Large intestine (tissue), 3 donors: Measurements from ENCODE around the gene GLIPR1. TPM values are rescaled to one million over a fixed set of nuclear protein-coding genes. Genes with fewer than 3 reads are reported as not detected.
"Not testable (repeated sequence)": the region's sequence is repeated elsewhere in the genome, so short reads cannot be mapped to it uniquely, and the experiment has no call there.

ENCODE experiments used
- DNase-seq, 2 donors: peaks; one replicate each; pipeline versions ENCODE4 v3.0.0 to v3.0.0-alpha.2; 2013
- H3K27ac ChIP-seq: one replicate; pipeline ENCODE4 v1.5.1; 2013; ENCODE audit warnings: low read length
- H3K27me3 ChIP-seq: 2 replicates; pipeline ENCODE4 v1.6.1; 2013; ENCODE audit warnings: low read length; ENCODE audit not compliant: control insufficient read depth, insufficient read depth
- H3K36me3 ChIP-seq: 2 replicates; pipeline ENCODE4 v1.6.1; 2013; ENCODE audit warnings: low read length; ENCODE audit not compliant: control insufficient read depth, insufficient read depth
- H3K4me1 ChIP-seq: one replicate; pipeline ENCODE4 v1.6.1; 2013; ENCODE audit warnings: low read length; ENCODE audit not compliant: control insufficient read depth, insufficient read depth
- H3K4me3 ChIP-seq: one replicate; pipeline ENCODE4 v1.5.1; 2013; ENCODE audit warnings: low read length
- H3K9me3 ChIP-seq: one replicate; pipeline ENCODE4 v1.6.1; 2013; ENCODE audit warnings: mild to moderate bottlenecking, low read depth, low read length, moderate library complexity; ENCODE audit not compliant: control insufficient read depth
- WGBS: methylation state at CpG from one replicate; pipeline ENCODE4 v1.1.5; 2013; ENCODE audit warnings: low lambda C conversion rate; ENCODE audit not compliant: insufficient coverage; 5-methylcytosine and 5-hydroxymethylcytosine counted together
- polyA plus RNA-seq: library from polyadenylated mRNA; unstranded; fragments of 120-200 nt; gene quantifications from one replicate; pipeline ENCODE4 v1.2.1, GENCODE V29; 2013

GLIPR1 gene
- polyA plus RNA-seq, 1 donor, result 14.1 TPM

DNA sequence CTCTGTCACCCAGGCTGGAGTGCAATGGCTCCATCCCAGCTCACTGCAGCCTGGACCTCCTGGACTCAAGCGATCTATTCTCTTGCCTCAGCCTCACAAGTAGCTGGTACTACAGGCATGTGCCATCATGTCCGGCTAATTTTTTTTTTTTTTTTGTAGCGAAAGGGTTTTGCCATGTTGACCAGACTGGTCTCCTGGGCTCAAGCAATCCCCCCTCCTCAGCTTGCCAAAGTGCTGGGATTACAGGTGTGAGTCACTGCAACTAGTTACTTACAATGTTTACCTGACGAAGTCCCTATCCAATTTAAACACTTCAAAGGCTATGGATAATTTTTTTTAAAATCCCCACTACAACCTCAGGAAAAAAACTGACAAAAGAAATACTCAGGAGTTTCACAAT lies 29.1 kb downstream of the GLIPR1 start:
- no peak overlapping the region for H3K4me3 ChIP-seq
- H3K27ac ChIP-seq, result no peak overlapping the region
- H3K4me1 ChIP-seq, result peaks cover 7% of the 10 kb centered on the region
- DNase-seq, result no peak
- no peaks in the 10 kb centered on the region for H3K27me3 ChIP-seq
- no CpG with 5 or more reads among the region's 4 CpGs for WGBS
- H3K9me3 ChIP-seq, result no peaks in the 10 kb centered on the region
- peaks cover 8% of the 10 kb centered on the region for H3K36me3 ChIP-seq

DNA sequence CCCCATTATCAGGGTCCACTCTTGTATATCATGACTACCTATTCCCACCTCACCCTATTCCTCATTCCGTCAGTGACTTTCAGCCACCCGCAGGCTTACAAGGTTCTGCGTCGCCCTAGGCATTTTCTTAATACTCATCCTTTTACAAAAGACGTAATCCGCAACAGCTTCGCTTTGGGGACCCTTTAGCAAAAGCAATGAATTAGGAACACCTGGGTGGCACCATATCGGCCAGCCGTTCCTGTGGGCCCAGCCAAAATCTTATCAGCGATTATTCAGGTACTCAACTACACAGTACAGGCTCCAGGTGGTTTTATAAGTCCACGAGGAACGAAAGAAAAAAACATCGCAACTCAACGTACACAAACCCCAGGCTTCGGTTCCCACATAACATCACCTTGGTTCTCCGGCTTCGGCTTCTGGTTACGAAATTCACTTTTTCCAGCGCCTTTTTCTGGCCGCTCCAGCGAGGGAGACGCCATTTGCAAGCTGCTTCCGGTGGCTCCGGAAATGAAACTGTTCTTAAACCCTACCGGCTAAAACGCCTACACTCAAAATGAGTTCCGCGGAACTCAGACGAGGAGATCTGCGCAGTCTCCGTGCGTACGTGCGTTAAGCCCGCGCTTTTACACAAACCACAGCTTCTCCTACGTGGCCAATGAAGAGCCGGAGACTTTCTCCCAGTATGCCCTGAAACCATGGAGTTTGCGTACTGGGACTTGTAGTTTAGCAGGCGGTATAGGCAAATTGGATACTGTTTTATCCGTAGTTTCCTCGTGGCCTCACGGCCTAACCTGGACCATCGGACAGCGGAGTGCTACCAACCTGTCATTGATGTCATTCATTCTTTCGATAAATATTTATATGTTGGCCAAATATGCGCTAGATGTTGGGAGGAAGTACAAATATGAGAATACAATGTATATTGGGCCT lies 30.8 kb downstream of the GLIPR1 start, which contains the start of gene KRR1:
Gene KRR1 (minus strand): TSS at position 494 of the 933 bp plus-strand sequence. CDS start 12 bp downstream, at position 482.
- Histone ChIP-seq H3K4me1 (peaks cover 7% of the 10 kb centered on the region), H3K4me3 (peak within 1 kb of the TSS; percentile 79), H3K27ac (peak within 1 kb of the TSS; percentile 46), H3K36me3 (no peaks in the 10 kb centered on the region), H3K9me3 (no peaks in the 10 kb centered on the region), H3K27me3 (no peaks in the 10 kb centered on the region)
- peak; percentile 98 to 99 for DNase-seq
- 17% methylated on average over 4 of the region's 47 CpGs for WGBS

DNA sequence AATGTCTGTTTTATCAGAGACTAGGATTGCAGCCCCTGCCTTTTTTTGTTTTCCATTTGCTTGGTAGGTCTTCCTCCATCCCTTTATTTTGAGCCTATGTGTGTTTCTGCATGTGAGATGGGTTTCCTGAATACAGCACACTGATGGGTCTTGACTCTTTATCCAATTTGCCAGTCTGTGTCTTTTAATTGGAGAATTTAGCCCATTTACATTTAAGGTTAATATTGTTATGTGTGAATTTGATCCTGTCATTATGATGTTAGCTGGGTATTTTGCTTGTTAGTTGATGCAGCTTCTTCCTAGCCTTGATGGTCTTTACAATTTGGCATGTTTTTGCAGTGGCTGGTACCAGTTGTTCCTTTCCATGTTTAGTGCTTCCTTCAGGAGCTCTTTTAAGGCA lies 40.7 kb downstream of the GLIPR1 start:
- H3K27me3 ChIP-seq, H3K36me3 ChIP-seq, H3K4me3 ChIP-seq, DNase-seq, H3K4me1 ChIP-seq, H3K27ac ChIP-seq, H3K9me3 ChIP-seq: not testable (repeated sequence)

DNA sequence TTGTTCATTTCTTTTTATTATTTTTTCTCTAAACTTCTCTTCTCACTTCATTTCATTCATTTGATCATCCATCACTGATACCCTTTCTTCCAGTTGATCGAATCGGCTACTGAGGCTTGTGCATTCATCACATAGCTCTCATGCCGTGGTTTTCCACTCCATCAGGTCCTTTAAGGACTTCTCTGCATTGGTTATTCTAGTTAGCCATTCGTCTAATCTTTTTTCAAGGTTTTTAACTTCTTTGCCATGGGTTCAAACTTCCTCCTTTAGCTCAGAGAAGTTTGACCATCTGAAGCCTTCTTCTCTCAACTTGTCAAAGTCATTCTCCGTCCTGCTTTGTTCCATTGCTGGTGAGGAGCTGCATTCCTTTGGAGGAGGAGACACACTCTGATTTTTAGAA lies 41.6 kb downstream of the GLIPR1 start:
- H3K4me1 ChIP-seq, H3K27me3 ChIP-seq, H3K4me3 ChIP-seq, H3K27ac ChIP-seq, DNase-seq, H3K36me3 ChIP-seq, H3K9me3 ChIP-seq: not testable (repeated sequence)
- WGBS, result 100% methylated on average over 3 of the region's 5 CpGs

DNA sequence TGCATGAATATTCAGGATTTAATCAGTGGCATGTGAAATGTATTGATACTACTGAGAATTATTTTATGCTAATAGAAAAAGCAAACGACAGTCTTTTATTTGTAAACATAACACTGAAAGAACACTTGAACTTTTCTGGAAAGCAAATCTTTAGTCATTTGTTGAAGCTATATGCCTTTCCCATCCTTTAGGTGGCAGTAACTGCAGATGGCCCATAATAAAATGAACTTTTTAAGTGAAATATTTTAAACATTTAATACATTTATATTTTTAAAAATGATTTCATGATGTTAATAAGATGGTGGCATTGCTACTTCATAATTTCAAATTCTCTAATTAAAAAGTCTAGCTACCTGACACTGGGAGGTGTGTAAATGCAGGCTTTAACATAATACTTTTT lies 44.7 kb downstream of the GLIPR1 start:
- Histone ChIP-seq H3K4me3 (no peak overlapping the region), H3K27ac (no peak overlapping the region), H3K4me1 (no peaks in the 10 kb centered on the region), H3K36me3 (no peaks in the 10 kb centered on the region), H3K9me3 (no peaks in the 10 kb centered on the region), H3K27me3 (no peaks in the 10 kb centered on the region)
- WGBS, result 33% methylated on average over 1 of the region's 1 CpG
- DNase-seq, result no peak

DNA sequence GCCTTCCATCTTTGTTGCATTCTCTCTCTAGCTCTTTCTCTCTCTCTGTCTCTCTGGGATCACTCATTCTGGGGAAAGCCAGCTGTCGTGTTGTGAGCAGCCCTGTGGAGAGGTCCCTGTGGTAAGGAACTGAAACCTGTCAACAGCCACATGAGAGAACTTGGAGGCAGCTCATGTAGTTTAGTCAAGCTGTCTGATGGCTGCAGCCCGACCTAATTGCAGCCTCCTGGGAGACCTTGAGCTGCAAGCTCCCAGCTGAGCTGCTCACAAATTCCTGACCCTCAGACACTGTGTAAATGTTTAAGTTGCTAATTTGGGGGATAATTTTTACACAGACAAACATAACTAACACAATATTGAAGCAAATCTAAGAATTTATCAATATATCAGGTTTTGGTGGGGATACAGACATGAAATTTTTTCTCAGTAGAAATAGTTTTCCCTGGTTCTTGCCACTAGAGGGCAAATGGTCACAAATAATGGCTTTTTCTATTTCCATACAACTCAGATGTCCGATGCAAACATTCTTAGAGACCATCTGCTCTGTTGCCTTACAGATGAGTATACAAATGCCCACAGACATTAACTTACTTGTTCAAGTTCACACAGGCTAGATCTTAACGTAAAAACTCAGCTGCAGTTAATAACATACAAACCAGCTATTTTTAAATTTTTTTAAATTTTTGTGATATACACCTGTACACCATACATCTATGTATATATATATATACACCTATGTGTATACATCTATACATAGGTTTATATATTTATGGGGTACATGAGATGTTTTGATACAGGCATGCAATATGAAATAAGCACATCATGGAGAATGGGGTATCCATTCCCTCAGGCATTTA lies 46.3 kb downstream of the GLIPR1 start:
- Histone ChIP-seq H3K4me3 (no peak overlapping the region), H3K27me3 (no peaks in the 10 kb centered on the region), H3K27ac (no peak overlapping the region), H3K9me3 (no peaks in the 10 kb centered on the region), H3K4me1 (no peaks in the 10 kb centered on the region), H3K36me3 (no peaks in the 10 kb centered on the region)
- peak; percentile 19 to 45 for DNase-seq
- WGBS, result no CpG with 5 or more reads among the region's 4 CpGs

DNA sequence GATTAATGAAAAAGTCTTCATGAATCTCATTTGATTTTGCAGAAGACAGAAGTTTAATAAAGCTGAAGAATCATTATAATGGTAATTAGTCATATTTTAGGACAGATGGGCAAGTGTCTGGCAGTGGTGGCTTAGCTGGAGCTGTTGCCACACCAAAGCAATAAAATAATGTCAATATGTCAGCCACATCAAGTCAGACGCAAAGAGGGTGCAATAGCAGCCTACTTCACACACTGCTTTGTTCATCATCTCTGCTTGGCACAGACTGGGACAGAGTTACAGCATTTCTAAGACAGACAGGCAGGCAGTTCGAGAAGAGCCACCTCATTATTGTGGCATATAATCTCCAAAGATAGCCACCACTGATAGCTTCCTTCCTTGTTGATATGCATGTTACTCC lies 47.7 kb downstream of the GLIPR1 start:
- Histone ChIP-seq H3K36me3 (no peaks in the 10 kb centered on the region), H3K9me3 (no peaks in the 10 kb centered on the region), H3K4me3 (no peak overlapping the region), H3K4me1 (no peaks in the 10 kb centered on the region), H3K27ac (no peak overlapping the region), H3K27me3 (no peaks in the 10 kb centered on the region)
- WGBS, result no CpG with 5 or more reads among the region's 2 CpGs
- no peak for DNase-seq

DNA sequence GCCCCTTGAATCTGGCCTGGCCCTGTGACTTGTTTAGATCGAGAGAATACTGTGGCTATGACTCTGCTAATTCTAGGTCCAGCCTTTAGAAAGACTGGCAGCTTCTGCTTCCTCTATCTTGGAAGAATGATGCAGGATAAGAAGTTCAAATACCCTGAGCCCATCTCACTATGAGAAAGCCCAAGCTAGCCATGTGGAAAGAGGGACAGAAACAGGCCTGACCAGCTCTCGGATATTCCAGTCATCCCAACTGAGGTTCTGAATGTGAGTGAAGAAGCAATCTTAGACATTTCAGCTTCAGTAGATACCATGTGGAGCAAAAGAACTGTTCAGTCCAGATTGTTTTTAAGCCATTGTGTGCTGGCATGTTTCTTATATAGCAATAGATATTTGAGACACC lies 48.1 kb downstream of the GLIPR1 start:
- H3K4me3 ChIP-seq, result no peak overlapping the region
- no peak overlapping the region for H3K27ac ChIP-seq
- H3K9me3 ChIP-seq, result no peaks in the 10 kb centered on the region
- H3K4me1 ChIP-seq, result no peaks in the 10 kb centered on the region
- H3K36me3 ChIP-seq, result no peaks in the 10 kb centered on the region
- no peaks in the 10 kb centered on the region for H3K27me3 ChIP-seq
- no CpG with 5 or more reads among the region's 2 CpGs for WGBS
- no peak for DNase-seq

DNA sequence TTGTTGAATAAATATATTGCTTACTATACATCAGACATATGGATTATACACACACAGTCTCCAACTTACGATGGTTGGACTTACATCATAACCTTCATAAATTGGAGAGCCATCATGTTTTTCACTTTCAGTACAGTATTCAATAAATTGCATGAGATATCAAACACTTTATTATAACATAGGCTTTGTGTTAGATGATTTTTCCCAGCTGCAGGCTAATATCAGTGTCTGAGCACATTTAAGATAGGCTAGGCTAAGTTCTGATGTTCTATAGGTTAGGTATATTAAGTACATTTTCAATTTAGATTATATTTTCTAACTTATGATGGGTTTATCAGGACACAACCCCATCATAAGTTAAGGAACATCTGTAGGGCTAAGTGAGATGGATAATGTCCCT lies 48.8 kb downstream of the GLIPR1 start:
- H3K9me3 ChIP-seq, result no peaks in the 10 kb centered on the region
- WGBS, result no CpG with 5 or more reads among the region's 1 CpG
- DNase-seq, result no peak

DNA sequence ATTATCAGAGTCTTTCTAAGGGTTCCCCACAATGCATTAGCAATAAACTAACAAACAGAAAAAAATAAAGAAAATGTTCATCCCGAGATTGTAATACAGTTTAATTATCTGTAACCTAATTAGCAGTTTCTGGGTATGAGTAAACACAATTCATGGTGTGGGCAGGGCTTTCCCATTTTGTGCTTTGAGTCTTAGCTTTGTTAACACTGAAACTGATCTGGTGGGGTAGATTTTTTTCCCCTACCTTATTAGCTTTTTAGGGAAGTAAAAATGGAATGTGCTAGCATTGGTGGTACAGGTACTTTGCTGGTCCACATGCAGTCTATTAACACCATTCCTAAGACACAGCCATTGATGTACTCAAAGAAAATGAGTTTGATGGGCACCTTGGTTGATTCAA lies 49.3 kb downstream of the GLIPR1 start:
- no peak for DNase-seq
- no peaks in the 10 kb centered on the region for H3K9me3 ChIP-seq
- no peaks in the 10 kb centered on the region for H3K27me3 ChIP-seq
- no peak overlapping the region for H3K27ac ChIP-seq
- 43% methylated on average over 1 of the region's 1 CpG for WGBS
- H3K4me1 ChIP-seq, result no peaks in the 10 kb centered on the region
- H3K36me3 ChIP-seq, result no peaks in the 10 kb centered on the region
- no peak overlapping the region for H3K4me3 ChIP-seq

More for the DNA sequence above, 48.8 kb downstream of the GLIPR1 start:
- Histone ChIP-seq H3K36me3 (no peaks in the 10 kb centered on the region), H3K27ac (no peak overlapping the region), H3K4me3 (no peak overlapping the region), H3K4me1 (no peaks in the 10 kb centered on the region), H3K27me3 (no peaks in the 10 kb centered on the region)
